Sigmoid colon (tissue), 7 donors: ENCODE measurements around the gene WDR1. TPM values are rescaled to one million over a fixed set of nuclear protein-coding genes. Genes with fewer than 3 reads are reported as not detected.

ENCODE experiments used
- DNase-seq: peaks from one replicate; pipeline ENCODE4 v3.0.0-alpha.2; 2019
- H3K27ac ChIP-seq, 4 donors: fragments of 200-600 bp; sonication (generic); one replicate each; pipeline ENCODE4 v1.5.1; 2016 to 2019; ENCODE audit warnings: mild to moderate bottlenecking in 1 of 4
- H3K27me3 ChIP-seq, 3 donors: fragments of 200-600 bp; sonication (generic); one replicate each; pipeline ENCODE4 v1.5.1; 2019; ENCODE audit warnings: mild to moderate bottlenecking in 1 of 3
- H3K36me3 ChIP-seq, 4 donors: fragments of 200-600 bp; sonication (generic); one replicate each; pipeline ENCODE4 v1.5.1; 2016 to 2019
- H3K4me1 ChIP-seq, 4 donors: fragments of 200-600 bp; sonication (generic); one replicate each; pipeline ENCODE4 v1.5.1; 2017 to 2019
- H3K4me3 ChIP-seq, 4 donors: fragments of 200-600 bp; sonication (generic); one replicate each; pipeline ENCODE4 v1.5.1; 2017 to 2019; ENCODE audit warnings: mild to moderate bottlenecking in 2 of 4, moderate library complexity in 1 of 4
- H3K9me3 ChIP-seq, 4 donors: fragments of 200-600 bp in 3 of 4; sonication (generic) in 3 of 4; one replicate each; pipeline versions ENCODE4 v1.5.1 to v1.6.1; 2013 to 2019
- EP300 ChIP-seq, 4 donors: sonication (generic); formaldehyde crosslinking; IDR thresholded peaks; one replicate each; pipeline ENCODE4 v1.6.1; 2017; ENCODE audit warnings: antibody characterized with exemption in 4 of 4
- POLR2A ChIP-seq, 2 donors: fragments of 450-650 bp; IDR thresholded peaks; one replicate each; pipeline ENCODE4 v1.6.1; 2016; ENCODE audit warnings: antibody characterized with exemption in 2 of 2, mild to moderate bottlenecking in 2 of 2, moderate library complexity in 2 of 2
- POLR2AphosphoS5 ChIP-seq, 4 donors: sonication (generic); formaldehyde crosslinking; IDR thresholded peaks; one replicate each; pipeline ENCODE4 v1.6.1; 2017; ENCODE audit warnings: antibody characterized with exemption in 4 of 4
- WGBS, 2 donors: extraction: QIAGEN DNeasy Blood & Tissue Kit; methylation state at CpG; one replicate each; pipeline ENCODE4 v1.1.7; 2013; 5-methylcytosine and 5-hydroxymethylcytosine counted together
- intact Hi-C: fragments of 100-400 bp; cut with DNase I; formaldehyde crosslinking; loops from one replicate; pipeline ENCODE4 v1.15.1; 2023
- polyA plus RNA-seq, 3 donors: library from polyadenylated mRNA; stranded (reverse); fragments of 200-250 nt; gene quantifications; one replicate each; pipeline ENCODE4 v1.2.3, GENCODE V29; 2013
- total RNA-seq, 4 donors: library from RNA; depleted of rRNA; stranded (reverse); fragments of >200 nt; gene quantifications; one replicate each; pipeline ENCODE4 v1.1.0, GENCODE V29; 2016
- TF ChIP-seq, protein P1 (sequence below), 4 experiments: fragments of 450-650 bp in 3 of 4; fragments of 200-600 bp in 1 of 4; IDR thresholded peaks; one replicate each; pipeline ENCODE4 v1.5.1; 2016 to 2019; ENCODE audit warnings: antibody characterized with exemption in 4 of 4, mild to moderate bottlenecking in 3 of 4, moderate library complexity in 2 of 4
- donor health status: healthy with polysubstance abuse.
- donor health status: Bipolar disorder and iron deficiency.
- donor health status: healthy.

Gene WDR1
- total and polyA plus RNA-seq, 7 donors = 171 to 267 (median 240) TPM

DNA sequence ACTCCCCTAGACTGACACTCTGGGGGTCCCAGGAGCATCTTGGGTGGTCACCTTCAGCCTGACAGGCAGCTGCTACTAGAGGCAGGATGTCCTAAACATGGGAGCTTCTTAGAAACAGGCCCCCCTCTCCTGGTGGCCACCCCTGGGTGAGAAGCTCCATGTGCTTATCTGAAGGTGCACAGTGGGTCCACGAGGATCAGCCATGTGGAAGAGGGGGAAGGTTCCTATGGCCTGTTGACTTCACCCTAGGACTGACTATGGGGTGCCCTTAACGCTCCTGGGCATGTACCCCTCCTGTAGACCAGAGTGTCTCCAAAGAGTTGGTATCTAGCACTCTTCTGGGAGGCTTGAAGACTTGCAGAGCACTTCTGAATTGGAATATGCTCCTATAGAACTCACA, 22.9 kb upstream of the WDR1 start:
- Histone ChIP-seq H3K4me3 (no peak overlapping the region), H3K9me3 (no peaks in the 10 kb centered on the region), H3K36me3 (no peaks in the 10 kb centered on the region), H3K4me1 (no peaks in the 10 kb centered on the region), H3K27ac (no peak overlapping the region), H3K27me3 (no peaks in the 10 kb centered on the region)
- intact Hi-C loops = no loop called here
- TF ChIP-seq, protein P1, sequence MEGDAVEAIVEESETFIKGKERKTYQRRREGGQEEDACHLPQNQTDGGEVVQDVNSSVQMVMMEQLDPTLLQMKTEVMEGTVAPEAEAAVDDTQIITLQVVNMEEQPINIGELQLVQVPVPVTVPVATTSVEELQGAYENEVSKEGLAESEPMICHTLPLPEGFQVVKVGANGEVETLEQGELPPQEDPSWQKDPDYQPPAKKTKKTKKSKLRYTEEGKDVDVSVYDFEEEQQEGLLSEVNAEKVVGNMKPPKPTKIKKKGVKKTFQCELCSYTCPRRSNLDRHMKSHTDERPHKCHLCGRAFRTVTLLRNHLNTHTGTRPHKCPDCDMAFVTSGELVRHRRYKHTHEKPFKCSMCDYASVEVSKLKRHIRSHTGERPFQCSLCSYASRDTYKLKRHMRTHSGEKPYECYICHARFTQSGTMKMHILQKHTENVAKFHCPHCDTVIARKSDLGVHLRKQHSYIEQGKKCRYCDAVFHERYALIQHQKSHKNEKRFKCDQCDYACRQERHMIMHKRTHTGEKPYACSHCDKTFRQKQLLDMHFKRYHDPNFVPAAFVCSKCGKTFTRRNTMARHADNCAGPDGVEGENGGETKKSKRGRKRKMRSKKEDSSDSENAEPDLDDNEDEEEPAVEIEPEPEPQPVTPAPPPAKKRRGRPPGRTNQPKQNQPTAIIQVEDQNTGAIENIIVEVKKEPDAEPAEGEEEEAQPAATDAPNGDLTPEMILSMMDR (IDR thresholded peaks at IDR 0.05) = no peak
- TF ChIP-seq POLR2AphosphoS5 (IDR thresholded peaks at IDR 0.05) = no peak
- no peak for TF ChIP-seq POLR2A (IDR thresholded peaks at IDR 0.05)
- no peak for TF ChIP-seq EP300 (IDR thresholded peaks at IDR 0.05)
- DNase-seq = no peak
- 84% methylated on average over 2 of the region's 2 CpGs for WGBS, 2 donors

DNA sequence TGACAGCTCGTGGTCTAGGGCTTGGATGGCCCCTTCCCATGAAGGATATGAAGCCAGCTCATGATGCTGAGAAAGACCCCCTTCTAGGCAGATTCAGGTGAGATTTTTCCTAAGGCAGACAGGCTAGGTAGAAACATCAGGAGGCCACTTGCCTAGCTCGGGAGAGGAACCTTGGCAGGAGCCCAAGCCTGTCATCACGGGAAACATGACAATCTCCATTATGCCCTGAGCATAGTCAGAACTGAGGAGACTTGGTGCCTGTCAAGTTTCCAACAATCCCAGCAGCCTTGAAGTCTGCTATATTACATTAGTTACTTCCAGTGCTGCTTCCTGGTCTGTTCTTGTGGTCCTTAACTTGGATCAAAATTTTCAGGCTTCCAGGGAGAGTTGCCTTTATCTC, 18.7 kb upstream of the WDR1 start:
- 41 to 65% methylated on average over 3 of the region's 3 CpGs for WGBS, 2 donors
- H3K27me3 ChIP-seq = no peaks in the 10 kb centered on the region
- intact Hi-C loops = no loop called here
- no peak overlapping the region for H3K27ac ChIP-seq
- DNase-seq = no peak
- H3K9me3 ChIP-seq = no peaks in the 10 kb centered on the region
- TF ChIP-seq, protein P1 (IDR thresholded peaks at IDR 0.05) = no peak
- TF ChIP-seq POLR2AphosphoS5 (IDR thresholded peaks at IDR 0.05) (no peak), POLR2A (IDR thresholded peaks at IDR 0.05) (no peak), EP300 (IDR thresholded peaks at IDR 0.05) (no peak)
- no peak overlapping the region for H3K4me3 ChIP-seq
- no peaks in the 10 kb centered on the region for H3K4me1 ChIP-seq
- H3K36me3 ChIP-seq = no peaks in the 10 kb centered on the region

DNA sequence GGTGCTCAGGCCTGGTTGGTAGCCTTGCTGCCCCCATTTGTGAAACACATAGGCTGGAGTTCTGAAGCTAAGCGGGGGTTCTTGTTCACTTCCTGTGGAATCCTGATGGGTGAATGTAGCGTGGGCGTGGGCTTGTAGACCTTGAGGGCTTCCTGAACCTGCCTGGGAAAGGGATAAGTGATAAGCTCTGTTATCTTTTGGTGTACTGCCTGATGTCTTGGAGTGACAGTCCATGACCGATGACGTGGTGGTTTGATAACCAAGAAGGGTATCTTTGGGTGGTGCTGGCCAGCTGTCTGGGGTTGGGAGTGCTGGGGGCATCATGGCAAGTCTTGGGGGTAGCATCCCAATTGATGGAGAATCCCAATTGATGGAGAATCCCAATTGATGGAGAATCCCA, 17.5 kb upstream of the WDR1 start:
- intact Hi-C loops = no loop called here
- TF ChIP-seq POLR2A (IDR thresholded peaks at IDR 0.05) (no peak), POLR2AphosphoS5 (IDR thresholded peaks at IDR 0.05) (no peak), EP300 (IDR thresholded peaks at IDR 0.05) (no peak)
- TF ChIP-seq, protein P1 (IDR thresholded peaks at IDR 0.05) = no peak
- no peak for DNase-seq
- H3K4me1 ChIP-seq = no peaks in the 10 kb centered on the region
- H3K27ac ChIP-seq = no peak overlapping the region
- H3K36me3 ChIP-seq = no peaks in the 10 kb centered on the region
- no peak overlapping the region for H3K4me3 ChIP-seq
- no peaks in the 10 kb centered on the region for H3K27me3 ChIP-seq
- 91 to 96% methylated on average over 5 of the region's 5 CpGs for WGBS, 2 donors
- H3K9me3 ChIP-seq = no peaks in the 10 kb centered on the region

DNA sequence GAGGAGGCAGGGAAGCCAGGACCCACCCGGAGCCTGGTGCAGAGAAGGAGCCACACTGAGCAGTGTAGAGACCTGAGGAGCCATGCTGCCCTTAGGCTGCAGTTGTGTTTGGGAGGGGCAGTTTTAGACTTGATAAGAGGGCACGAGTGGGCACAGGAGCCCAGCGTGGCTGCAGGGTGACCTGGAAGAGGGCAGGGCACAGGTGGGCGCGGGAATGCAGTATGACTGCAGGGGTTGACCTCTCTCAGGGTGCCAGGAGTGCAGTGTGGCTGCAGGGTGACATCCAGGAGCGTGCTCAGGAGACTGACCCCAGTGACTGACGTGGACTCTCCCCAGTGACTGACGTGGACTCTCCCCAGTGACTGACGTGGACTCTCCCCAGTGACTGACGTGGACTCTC, 14.6 kb upstream of the WDR1 start:
- Histone ChIP-seq H3K4me3 (no peak overlapping the region), H3K27me3 (no peaks in the 10 kb centered on the region), H3K36me3 (no peaks in the 10 kb centered on the region), H3K27ac (no peak overlapping the region), H3K9me3 (no peaks in the 10 kb centered on the region), H3K4me1 (no peaks in the 10 kb centered on the region)
- DNase-seq = no peak
- 91% methylated on average over 10 of the region's 10 CpGs for WGBS, 2 donors
- TF ChIP-seq POLR2A (IDR thresholded peaks at IDR 0.05) = no peak
- intact Hi-C loops = no loop called here

DNA sequence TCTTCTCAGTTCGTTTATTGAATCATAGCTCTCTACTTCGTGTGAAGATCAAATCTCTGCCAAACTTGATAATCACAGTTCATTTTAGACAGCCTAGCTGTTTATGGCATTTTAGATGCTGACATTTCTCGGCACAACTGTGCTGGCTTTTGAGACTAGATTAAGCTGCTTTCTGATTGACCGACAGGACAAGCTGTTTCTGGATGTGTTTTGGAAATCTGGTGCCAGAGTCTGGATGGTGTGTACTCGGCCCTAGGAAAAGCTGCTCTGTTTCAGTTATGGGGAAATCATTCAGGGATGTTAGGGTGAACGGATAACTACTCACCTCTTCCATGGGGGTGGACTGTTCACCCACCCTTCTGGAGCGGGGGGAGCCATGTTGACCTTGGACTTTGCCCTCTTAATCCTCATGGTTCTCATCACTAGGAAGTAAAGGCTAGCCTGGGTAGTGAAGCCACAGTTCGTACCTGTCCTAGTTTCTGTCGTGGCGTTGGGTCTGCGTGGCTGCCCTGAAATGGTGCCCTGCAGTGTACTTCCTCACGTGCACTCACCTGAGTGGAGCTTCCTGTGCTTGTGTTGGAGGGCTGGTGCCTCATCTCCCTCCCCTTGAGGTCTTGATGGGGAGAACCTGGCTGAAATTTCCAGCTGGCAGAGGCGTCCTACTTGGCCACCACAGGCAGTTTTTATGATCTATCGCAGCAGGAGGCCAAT, 13.7 kb upstream of the WDR1 start:
- TF ChIP-seq POLR2AphosphoS5 (IDR thresholded peaks at IDR 0.05) (no peak), EP300 (IDR thresholded peaks at IDR 0.05) (no peak), POLR2A (IDR thresholded peaks at IDR 0.05) (no peak)
- TF ChIP-seq, protein P1 (IDR thresholded peaks at IDR 0.05) = no peak
- WGBS, 2 donors = 69 to 79% methylated on average over 14 of the region's 14 CpGs
- Histone ChIP-seq H3K4me1 (no peaks in the 10 kb centered on the region), H3K4me3 (no peak overlapping the region), H3K9me3 (no peaks in the 10 kb centered on the region), H3K36me3 (no peaks in the 10 kb centered on the region), H3K27me3 (no peaks in the 10 kb centered on the region), H3K27ac (no peak overlapping the region)
- intact Hi-C loops = no loop called here
- no peak for DNase-seq
